Fibroblast of skin of back (primary cell): Measurements from ENCODE around the gene PARD3B.
A peak's percentile ranks its signal among the peaks of the same experiment; 100 is the strongest.

Source experiments
- DNase-seq: peaks from one replicate; pipeline ENCODE4 v3.0.0-alpha.2; 2013

The PARD3B gene

DNA sequence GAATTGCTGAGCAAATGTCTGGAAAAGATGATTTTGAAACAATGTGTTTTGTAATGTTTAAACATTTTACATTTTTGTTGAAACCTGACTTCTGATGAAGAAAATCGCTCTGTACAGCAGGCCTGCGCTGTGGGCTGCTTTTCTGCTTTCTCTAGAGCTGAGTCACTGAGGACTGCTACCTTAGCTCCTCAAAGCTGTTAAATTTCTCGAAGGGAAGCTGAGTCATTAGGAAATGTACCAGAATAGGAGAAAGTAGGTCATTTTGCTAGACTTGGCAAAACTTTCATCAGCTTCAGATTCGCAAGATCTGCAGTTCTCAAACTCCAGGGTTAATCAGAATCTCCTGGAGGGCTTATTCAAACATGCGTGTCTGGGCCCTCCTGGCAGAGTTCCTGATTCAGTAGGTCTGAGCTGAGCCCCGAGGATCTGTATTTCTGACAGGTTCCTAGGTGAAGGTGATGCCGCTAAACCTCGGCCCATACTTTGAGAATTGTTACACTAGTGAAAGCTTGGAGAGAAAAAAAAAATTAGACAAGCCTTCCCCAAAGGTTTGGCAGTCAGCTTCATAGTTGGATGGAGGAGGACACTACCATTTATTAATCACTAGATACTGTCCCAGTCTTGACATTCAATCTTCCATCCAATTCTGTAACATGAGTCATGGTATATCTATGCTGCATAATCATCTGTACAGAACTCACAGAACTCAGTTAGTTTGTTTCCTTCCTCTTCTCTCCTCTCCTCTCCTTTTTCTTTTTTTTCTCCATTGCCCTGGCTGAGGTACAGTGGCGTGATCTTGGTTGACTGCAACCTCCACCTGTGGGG, 297.6 kb downstream of the PARD3B start:
- DNase-seq: peak; percentile 92

- no peak for DNase-seq
These were observed 301.2 kb downstream of the PARD3B start for GRCh38 chr2:204846471-204846870.

DNA sequence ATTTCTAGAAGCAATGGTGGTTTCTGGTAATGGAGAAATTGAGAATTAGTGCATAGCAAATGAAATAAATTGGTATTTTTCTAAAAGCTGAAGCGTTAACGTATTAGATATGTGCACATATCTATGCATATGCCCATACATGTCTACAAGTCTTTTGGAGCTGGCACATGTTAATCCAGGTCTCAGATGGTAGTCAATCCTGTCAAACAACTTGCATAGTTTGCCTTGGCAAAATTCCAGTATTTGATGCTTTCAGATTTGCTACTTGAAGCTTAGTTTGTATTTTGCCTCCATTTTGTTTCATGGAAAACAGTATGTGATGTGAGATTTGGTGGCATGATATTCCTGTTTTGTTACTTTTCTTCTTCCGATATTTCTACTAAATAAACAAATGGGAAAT, 304.6 kb downstream of the PARD3B start:
- DNase-seq: no peak

DNA sequence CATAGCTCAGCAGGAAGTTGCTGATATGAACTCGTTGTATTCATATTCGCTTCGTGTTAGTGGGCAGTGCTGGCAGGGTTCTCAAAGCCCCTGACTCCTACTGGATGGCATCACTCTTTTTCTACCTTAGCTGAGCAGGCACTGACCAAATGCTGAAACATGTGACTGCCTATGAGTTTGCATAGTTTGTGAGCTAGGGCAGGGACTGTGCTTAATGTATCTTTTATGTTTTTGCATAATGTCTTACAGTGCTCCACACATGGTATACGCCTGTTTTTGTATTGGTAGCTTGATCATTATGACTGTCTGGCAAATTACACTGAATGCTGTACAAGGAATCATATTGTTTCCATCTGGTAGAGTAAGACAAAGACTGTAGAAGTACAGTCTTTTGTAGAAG, 305.3 kb downstream of the PARD3B start:
- DNase-seq: no peak

DNA sequence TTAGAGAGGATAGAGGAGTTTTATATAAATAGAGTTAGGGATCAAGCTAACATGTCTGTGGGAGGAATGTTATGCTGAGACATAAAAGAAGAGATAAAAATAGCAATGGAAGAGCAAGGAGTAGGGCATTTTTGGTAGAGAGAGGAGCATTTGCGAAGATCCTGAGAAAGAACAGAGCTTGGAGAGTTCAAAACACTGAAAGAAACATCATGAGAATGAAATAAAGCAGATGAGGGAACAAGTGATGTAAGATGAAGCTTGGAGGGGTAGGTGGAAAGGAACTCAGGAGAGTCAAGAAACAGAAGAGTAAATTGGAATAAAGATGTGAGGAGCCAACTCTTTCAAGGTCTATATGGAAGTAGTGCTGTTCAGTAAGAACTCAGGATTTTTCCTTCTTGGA, 308.6 kb downstream of the PARD3B start:
- DNase-seq: no peak

GRCh38 chr2:204860274-204860673, 315.0 kb downstream of the PARD3B start:
- no peak for DNase-seq

DNA sequence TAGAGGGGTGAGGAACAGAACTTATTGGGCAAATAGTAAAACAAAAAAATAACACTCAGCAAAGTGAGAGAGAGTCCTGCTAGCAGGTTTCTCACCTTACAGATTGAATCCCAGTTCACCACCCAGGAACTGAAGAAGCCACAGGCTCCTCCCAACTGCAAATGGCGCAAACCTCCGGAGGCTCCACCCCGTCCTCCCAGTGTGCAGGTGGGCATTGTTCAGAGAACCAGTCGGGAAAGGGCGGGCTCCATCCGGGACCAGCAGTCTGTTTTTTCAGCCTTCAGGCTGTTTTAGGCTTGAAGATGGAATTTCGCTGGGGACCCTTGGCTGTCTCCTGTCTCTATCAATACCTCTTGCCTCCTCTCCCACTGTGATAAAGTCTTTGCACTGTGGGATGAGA, 317.5 kb downstream of the PARD3B start:
- DNase-seq: no peak

GRCh38 chr2:204863336-204863735, 318.1 kb downstream of the PARD3B start:
- DNase-seq: peak; percentile 70

GRCh38 chr2:204869132-204869823, 324.0 kb downstream of the PARD3B start:
- DNase-seq: peak; percentile 19

DNA sequence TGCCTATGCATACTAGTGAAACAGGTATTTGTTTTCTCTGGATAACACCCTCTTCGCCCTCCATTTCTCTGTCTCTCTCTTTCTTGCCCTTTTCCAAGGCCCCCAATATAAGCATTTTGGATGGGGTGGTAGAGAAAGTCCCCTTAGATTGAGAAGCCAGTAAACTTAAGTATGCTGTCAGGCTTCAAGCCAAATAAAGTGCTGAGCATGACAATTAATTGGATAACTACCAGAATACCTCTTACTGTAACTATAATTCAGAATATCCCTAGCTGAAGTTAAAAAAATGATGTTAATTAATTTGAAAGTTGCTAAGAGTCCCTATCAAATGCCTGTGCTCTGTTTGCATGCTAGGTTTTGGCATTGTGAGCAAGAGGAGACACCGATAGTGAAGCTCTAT, 324.8 kb downstream of the PARD3B start:
- DNase-seq: no peak

GRCh38 chr2:204871231-204871953, 326.1 kb downstream of the PARD3B start:
- peak; percentile 63 for DNase-seq

DNA sequence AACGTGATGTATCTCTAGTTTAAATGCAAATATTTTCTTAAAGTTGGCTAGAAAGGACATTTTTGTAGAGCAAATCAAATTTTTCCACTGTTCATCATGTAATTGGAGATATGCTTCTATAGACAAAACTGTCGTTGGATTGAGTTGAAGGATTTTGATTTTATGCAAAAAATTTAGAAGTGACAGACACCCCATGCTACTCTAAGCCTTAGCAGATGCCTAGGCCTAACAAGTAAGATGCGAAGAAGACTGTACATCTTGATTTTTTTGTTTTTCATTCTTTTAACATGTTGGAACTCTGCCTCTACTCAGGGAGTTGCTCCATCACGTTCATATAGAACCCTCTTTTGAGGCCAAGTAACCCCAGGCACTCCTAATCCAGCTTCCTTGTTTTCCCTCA, 331.0 kb downstream of the PARD3B start:
- no peak for DNase-seq

DNA sequence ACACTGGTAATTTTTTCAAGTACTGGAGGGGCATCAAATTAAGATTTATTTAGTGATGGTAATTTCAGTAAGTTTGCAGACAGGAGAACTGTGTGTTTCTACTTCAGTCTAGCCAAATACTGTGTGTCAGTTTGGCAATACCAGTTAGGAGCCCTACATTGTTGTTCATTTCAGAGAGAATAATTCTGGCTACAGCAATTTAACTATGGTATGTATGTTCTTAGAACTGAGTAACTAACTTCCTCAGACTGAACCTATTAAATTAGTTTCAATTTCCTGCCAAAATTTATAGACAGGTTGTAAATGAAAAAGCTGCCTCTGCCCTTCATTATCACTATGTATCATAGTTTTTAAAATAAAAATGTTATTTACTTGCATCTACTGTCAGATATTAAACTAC, 332.4 kb downstream of the PARD3B start:
- DNase-seq: no peak

GRCh38 chr2:204880928-204881327, 335.7 kb downstream of the PARD3B start:
- no peak for DNase-seq

GRCh38 chr2:204881655-204882054, 336.4 kb downstream of the PARD3B start:
- DNase-seq: no peak

- DNase-seq: no peak
These were observed 340.5 kb downstream of the PARD3B start for GRCh38 chr2:204885747-204886146.

DNA sequence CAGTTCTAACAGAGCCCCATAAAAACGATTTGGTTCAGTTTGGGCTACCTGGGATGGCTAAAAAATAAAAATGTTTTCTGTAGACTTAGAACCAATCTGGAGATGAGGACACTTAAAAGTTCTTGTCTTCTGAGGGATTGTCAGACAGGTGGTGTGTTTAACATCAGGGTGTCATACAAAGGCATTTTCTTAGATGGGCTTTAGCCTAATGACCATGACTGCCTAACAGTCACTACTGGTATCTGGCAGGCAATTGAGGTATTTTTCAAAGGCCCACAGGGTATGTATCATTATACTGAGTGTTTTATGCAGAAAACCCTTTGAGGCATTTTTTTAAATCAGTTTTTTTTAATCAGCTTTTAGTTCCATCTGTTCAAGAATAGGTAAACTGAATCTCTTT, 341.4 kb downstream of the PARD3B start:
- DNase-seq: no peak

GRCh38 chr2:204888222-204888621, 342.9 kb downstream of the PARD3B start:
- no peak for DNase-seq

DNA sequence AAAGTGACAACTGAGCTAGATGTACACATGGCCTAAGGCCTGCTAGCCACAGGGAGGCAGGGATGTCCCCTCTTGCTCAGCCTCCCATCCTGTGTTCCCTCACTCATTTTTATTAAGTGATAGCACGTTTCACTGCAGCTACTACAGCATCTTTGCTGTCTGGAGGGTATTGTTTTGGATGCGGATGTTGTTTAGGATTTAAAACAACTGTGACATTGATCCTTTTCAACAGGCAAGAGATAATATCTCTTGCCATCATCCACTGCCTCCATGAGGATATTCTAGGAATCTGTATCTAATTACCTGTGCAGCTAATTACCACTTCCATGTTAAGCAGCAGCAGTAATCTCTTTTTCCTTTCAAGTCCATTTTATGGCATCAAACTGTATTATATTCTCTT, 345.4 kb downstream of the PARD3B start:
- DNase-seq: no peak

DNA sequence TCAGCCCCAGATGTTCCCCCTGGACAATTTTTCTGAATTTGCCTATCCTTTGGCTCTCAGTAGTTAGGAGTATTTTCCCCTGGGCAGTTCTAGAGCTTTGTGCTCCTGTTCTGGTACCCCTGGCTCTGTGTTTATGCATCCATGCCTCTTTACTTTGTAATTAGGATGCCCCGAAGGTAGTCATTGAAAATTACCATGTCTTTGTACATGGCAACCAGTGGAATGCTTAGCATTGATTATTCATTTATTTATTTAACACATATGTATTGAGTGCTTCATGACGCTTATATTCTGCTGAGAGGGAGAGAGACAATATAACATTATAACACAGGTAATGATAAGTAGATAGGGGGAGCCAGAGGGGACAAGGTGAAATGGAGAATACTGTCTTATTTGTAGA, 346.5 kb downstream of the PARD3B start:
- DNase-seq: no peak

GRCh38 chr2:204892506-204893255, 347.4 kb downstream of the PARD3B start:
- peak; percentile 87 for DNase-seq

DNA sequence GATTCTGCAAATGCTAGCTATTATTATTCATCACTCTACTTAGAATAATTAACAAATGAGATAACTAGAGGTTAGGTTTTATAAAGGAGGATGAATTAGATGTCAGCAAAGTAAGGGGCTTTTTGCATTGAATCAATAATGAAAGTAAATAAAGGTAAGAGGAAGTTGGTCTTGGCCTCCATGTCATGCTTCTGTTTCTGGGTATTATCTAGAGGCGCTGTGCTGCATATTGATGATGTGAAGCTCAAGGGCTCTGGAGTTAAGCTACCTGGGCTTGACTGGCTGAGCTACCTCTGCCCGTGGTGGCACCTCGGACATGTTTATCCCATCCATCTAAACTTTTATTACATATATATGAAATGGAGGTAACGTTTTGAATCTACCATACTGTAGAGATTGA, 350.9 kb downstream of the PARD3B start:
- DNase-seq: no peak

DNA sequence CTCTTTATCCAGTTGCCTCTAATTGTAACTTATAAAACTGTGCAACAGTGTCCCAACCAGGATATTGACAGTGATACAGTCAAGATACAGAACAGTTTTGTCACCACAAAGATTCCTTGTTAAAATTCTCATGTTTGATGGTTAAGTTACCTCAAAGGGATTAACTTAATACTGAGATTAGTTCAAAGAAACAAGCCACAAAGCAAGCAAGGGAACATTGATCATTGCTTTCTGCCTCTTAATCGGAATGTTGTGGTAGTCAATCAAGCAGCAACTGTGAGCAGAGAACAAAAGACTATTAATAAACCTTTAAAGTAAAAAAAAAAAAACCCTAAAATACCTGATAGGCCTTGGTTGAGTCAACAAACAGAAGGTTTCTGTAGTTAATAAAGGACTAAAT, 352.3 kb downstream of the PARD3B start:
- no peak for DNase-seq
